CD14-positive monocyte (primary cell): ENCODE data around the gene SETD3. TPM values are rescaled to one million over a fixed set of nuclear protein-coding genes. Genes with fewer than 3 reads are reported as not detected.
A peak's percentile ranks its signal among the peaks of the same experiment; 100 is the strongest.

Experiments
- DNase-seq, 3 donors: peaks; one replicate each; pipeline ENCODE4 v3.0.0-alpha.2; 2011 to 2022
- H2AFZ ChIP-seq: 2 replicates; pipeline ENCODE4 v1.6.0; 2012; ENCODE audit warnings: mild to moderate bottlenecking, low read depth, low read length, inconsistent platforms; ENCODE audit not compliant: insufficient read depth, poor library complexity, severe bottlenecking
- H3K27ac ChIP-seq, 2 donors: 1 replicate in 1 of 2; 2 replicates in 1 of 2; pipeline ENCODE4 v1.5.1; 2012 to 2013; ENCODE audit warnings: low read length in 2 of 2, control low read depth in 1 of 2, inconsistent platforms in 1 of 2, low read depth in 1 of 2, mild to moderate bottlenecking in 1 of 2
- H3K27me3 ChIP-seq, 2 donors: one replicate each; pipeline versions ENCODE4 v1.6.0 to v1.6.1; 2011 to 2013; ENCODE audit warnings: low read length in 2 of 2; ENCODE audit not compliant: control insufficient read depth in 2 of 2, insufficient read depth in 2 of 2
- H3K36me3 ChIP-seq, 2 donors: replicated peaks in 1 of 2; 1 replicate in 1 of 2; 2 replicates in 1 of 2; pipeline versions ENCODE4 v1.5.1 to v1.6.1; 2012 to 2013; ENCODE audit warnings: low read length in 2 of 2, control low read depth in 1 of 2, inconsistent platforms in 1 of 2, mild to moderate bottlenecking in 1 of 2; ENCODE audit not compliant: insufficient read depth in 2 of 2, control insufficient read depth in 1 of 2
- H3K4me1 ChIP-seq, 2 donors: 1 replicate in 1 of 2; 2 replicates in 1 of 2; pipeline versions ENCODE4 v1.5.1 to v1.6.1; 2012 to 2013; ENCODE audit warnings: low read length in 2 of 2, control low read depth in 1 of 2, inconsistent platforms in 1 of 2, mild to moderate bottlenecking in 1 of 2, moderate library complexity in 1 of 2; ENCODE audit not compliant: insufficient read depth in 2 of 2, control insufficient read depth in 1 of 2
- H3K4me2 ChIP-seq: replicated peaks from 2 replicates; pipeline ENCODE3; 2012; ENCODE audit warnings: low read length, moderate library complexity, mild to moderate bottlenecking; ENCODE audit not compliant: poor library complexity, severe bottlenecking; ENCODE audit errors: extremely low read depth
- H3K4me3 ChIP-seq, 3 experiments: fragments of 200-600 bp in 1 of 3; sonication (generic) in 1 of 3; replicated peaks in 1 of 3; 1 replicate in 2 of 3; 2 replicates in 1 of 3; pipeline ENCODE4 v1.5.1; 2011 to 2013; ENCODE audit warnings: low read length in 3 of 3, mild to moderate bottlenecking in 3 of 3, control low read depth in 2 of 3, low read depth in 2 of 3, inconsistent platforms in 1 of 3, moderate library complexity in 1 of 3
- H3K79me2 ChIP-seq: 2 replicates; pipeline ENCODE4 v1.6.0; 2012; ENCODE audit warnings: mild to moderate bottlenecking, control low read depth, inconsistent platforms, low read length, moderate library complexity; ENCODE audit not compliant: insufficient read depth
- H3K9ac ChIP-seq: 2 replicates; pipeline ENCODE4 v1.6.0; 2017; ENCODE audit warnings: low read length, mild to moderate bottlenecking; ENCODE audit not compliant: insufficient read depth, poor library complexity, severe bottlenecking
- H3K9me3 ChIP-seq, 2 donors: replicated peaks in 1 of 2; 1 replicate in 1 of 2; 2 replicates in 1 of 2; pipeline versions ENCODE4 v1.5.1 to v1.6.1; 2012 to 2013; ENCODE audit warnings: low read length in 2 of 2, control low read depth in 1 of 2; ENCODE audit not compliant: control insufficient read depth in 1 of 2, insufficient read depth in 1 of 2
- H4K20me1 ChIP-seq: 2 replicates; pipeline ENCODE4 v1.6.0; 2012; ENCODE audit warnings: mild to moderate bottlenecking, low read length, control low read depth, moderate library complexity; ENCODE audit not compliant: insufficient read depth
- H3K27ac Mint-ChIP-seq, 7 donors: one replicate each; pipeline ENCODE4 v1.8.0; 2020; ENCODE audit warnings: mild to moderate bottlenecking in 7 of 7, mixed read lengths in 7 of 7, moderate library complexity in 6 of 7, inconsistent platforms in 2 of 7
- H3K27me3 Mint-ChIP-seq, 3 donors: one replicate each; pipeline ENCODE4 v1.8.0; 2021 to 2022; ENCODE audit warnings: low read depth in 3 of 3, mild to moderate bottlenecking in 3 of 3, mixed read lengths in 3 of 3, moderate library complexity in 3 of 3, inconsistent platforms in 1 of 3
- H3K36me3 Mint-ChIP-seq, 2 donors: one replicate each; pipeline ENCODE4 v1.8.0; 2020; ENCODE audit warnings: mixed read lengths in 2 of 2, inconsistent platforms in 1 of 2, mild to moderate bottlenecking in 1 of 2
- H3K4me1 Mint-ChIP-seq: one replicate; pipeline ENCODE4 v1.8.0; 2020; ENCODE audit warnings: mild to moderate bottlenecking, mixed read lengths
- H3K4me3 Mint-ChIP-seq, 2 donors: one replicate each; pipeline ENCODE4 v1.8.0; 2020; ENCODE audit warnings: mild to moderate bottlenecking in 2 of 2, mixed read lengths in 2 of 2, moderate library complexity in 1 of 2
- H3K9me3 Mint-ChIP-seq, 7 donors: one replicate each; pipeline ENCODE4 v1.8.0; 2020 to 2022; ENCODE audit warnings: mixed read lengths in 7 of 7, mild to moderate bottlenecking in 6 of 7, moderate library complexity in 6 of 7, inconsistent platforms in 2 of 7
- CTCF ChIP-seq: fragments of 200-600 bp; IDR thresholded peaks from one replicate; pipeline ENCODE4 v1.8.0; 2022; ENCODE audit warnings: antibody characterized with exemption, mild to moderate bottlenecking
- WGBS: methylation state at CpG from one replicate; pipeline ENCODE4 v1.1.5; 2013; ENCODE audit warnings: missing lambda C conversion rate; ENCODE audit not compliant: insufficient coverage; 5-methylcytosine and 5-hydroxymethylcytosine counted together
- intact Hi-C, 2 donors: fragments of 100-400 bp; cut with micrococcal nuclease; formaldehyde crosslinking; loops; one replicate each; pipeline versions ENCODE4 v1.15.0 to v1.15.1; 2023
- polyA plus RNA-seq, 3 donors: library from polyadenylated mRNA; depleted of rRNA in 1 of 3; unstranded in 2 of 3; stranded (reverse) in 1 of 3; fragments of 300-500 nt in 2 of 3; fragments of >200 nt in 1 of 3; fragmentation: Illumina TruSeq in 2 of 3; gene quantifications; 1 replicate in 2 of 3; 2 replicates in 1 of 3; pipeline ENCODE4 v1.2.3, GENCODE V29; 2012 to 2021

The SETD3 gene
- polyA plus RNA-seq, 3 donors, result 22.9 to 39.5 (median 38.7) TPM

GRCh38 chr14:99468836-99469592, 11.6 kb downstream of the SETD3 start:
- H4K20me1 ChIP-seq, result peaks cover 95% of the 10 kb centered on the region
- H3K4me3 Mint-ChIP-seq, result no peak overlapping the region

GRCh38 chr14:99468081-99468480, 12.6 kb downstream of the SETD3 start:
- Histone ChIP-seq H3K4me1 (no peaks in the 10 kb centered on the region), H3K9ac (no peak overlapping the region), H3K9me3 (no peaks in the 10 kb centered on the region), H3K27ac (no peak overlapping the region), H3K4me2 (no peak overlapping the region), H3K79me2 (peaks cover 85% of the 10 kb centered on the region), H3K36me3 (peaks cover 24 to 37% of the 10 kb centered on the region in 2 donors), H4K20me1 (peaks cover 85% of the 10 kb centered on the region), H3K27me3 (no peaks in the 10 kb centered on the region), H2AFZ (no peak overlapping the region), H3K4me3 (no peak overlapping the region)
- Mint-ChIP-seq H3K36me3 (peaks cover 30 to 36% of the 10 kb centered on the region in 2 donors), H3K9me3 (no peaks in the 10 kb centered on the region), H3K27me3 (no peaks in the 10 kb centered on the region), H3K4me3 (no peak overlapping the region), H3K27ac (peak overlapping the region in 4 of 7 donors; percentile 36 to 73 (median 56)), H3K4me1 (peaks cover 8% of the 10 kb centered on the region)
- TF ChIP-seq CTCF, result no peak
- DNase-seq, result no peak
- intact Hi-C loops, result no loop called here
- 100% methylated on average over 1 of the region's 4 CpGs for WGBS

More at GRCh38 chr14:99468836-99469592, 11.6 kb downstream of the SETD3 start:
- H3K27ac Mint-ChIP-seq, result peak overlapping the region in 2 of 7 donors; percentile 27 to 51
- Histone ChIP-seq H3K36me3 (peaks cover 17 to 27% of the 10 kb centered on the region in 2 donors), H3K9me3 (no peaks in the 10 kb centered on the region), H2AFZ (no peak overlapping the region), H3K27me3 (no peaks in the 10 kb centered on the region), H3K4me3 (no peak overlapping the region), H3K9ac (no peak overlapping the region), H3K4me2 (no peak overlapping the region), H3K4me1 (no peaks in the 10 kb centered on the region), H3K79me2 (peaks cover 94% of the 10 kb centered on the region), H3K27ac (peak overlapping the region in 1 of 2 donors; percentile 27)
- no peak for DNase-seq
- no peaks in the 10 kb centered on the region for H3K27me3 Mint-ChIP-seq
- peaks cover 21 to 27% of the 10 kb centered on the region in 2 donors for H3K36me3 Mint-ChIP-seq
- no peaks in the 10 kb centered on the region for H3K9me3 Mint-ChIP-seq
- H3K4me1 Mint-ChIP-seq, result peaks cover 12% of the 10 kb centered on the region
- 91% methylated on average over 4 of the region's 8 CpGs for WGBS
- intact Hi-C loops, result no loop called here
- TF ChIP-seq CTCF, result no peak
